ENCODE data around the gene N4BP3.

DNA sequence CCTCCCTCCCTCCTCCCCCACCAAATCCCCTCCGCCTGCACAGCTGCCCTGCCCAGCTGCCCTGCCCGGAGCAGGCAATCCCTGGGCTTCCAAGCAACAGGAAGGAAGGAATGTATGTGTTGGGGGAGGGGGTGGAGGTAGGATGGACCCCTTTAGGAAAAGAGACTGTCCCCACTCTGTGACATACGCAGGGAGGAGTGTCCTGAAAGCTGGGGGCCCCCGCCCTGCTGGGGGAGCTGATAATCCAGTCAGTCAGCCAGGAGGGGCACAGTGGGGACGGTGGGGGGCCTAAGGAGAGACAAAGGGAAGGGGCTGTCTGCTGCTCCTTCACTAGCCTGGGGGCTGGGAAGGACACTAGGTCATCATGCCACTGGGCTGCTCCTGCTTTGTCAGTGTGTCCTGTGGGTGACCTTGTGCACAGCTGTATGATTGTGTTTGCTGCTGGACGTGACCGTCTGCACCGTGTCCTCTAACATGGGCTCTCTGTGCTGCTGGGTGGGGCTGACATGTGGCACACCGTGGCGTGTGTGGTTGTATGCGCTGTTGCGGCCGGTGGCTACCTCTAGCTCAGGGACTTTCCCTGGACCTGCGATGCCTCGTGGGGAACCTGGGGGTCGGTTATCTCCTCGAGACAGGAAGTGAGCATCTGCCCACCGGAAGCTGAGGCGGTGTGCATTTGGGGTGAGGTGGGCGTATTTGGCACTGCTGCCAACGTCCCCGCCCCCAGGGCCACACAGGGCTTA is 3.0 kb downstream of the N4BP3 start:
- TF ChIP-seq RBM39 (IDR thresholded peaks at IDR 0.05; ENCODE audit: low read depth, low read length, poor library complexity, severe bottlenecking) = no peak
- no peak for TF ChIP-seq CTCF (CRISPR knock-in tag; IDR thresholded peaks at IDR 0.05)
- TF ChIP-seq CREB1 (IDR thresholded peaks at IDR 0.05) = no peak
- TF ChIP-seq CREB1 (CRISPR knock-in tag; IDR thresholded peaks at IDR 0.05) = no peak
- TF ChIP-seq TAF1 (CRISPR knock-in tag; IDR thresholded peaks at IDR 0.05) = no peak
- no peak for TF ChIP-seq SNAPC2 (CRISPR knock-in tag; IDR thresholded peaks at IDR 0.05)
- no peak; the same call in 1 of the 2 replicates for TF ChIP-seq HDAC1 (CRISPR knock-in tag; IDR thresholded peaks at IDR 0.05)
- no peak for TF ChIP-seq SIN3A (IDR thresholded peaks at IDR 0.05; ENCODE audit: borderline replicate concordance, low read depth, low read length)
- TF ChIP-seq ATF2 (CRISPR knock-in tag; IDR thresholded peaks at IDR 0.05) = no peak
- TF ChIP-seq ZNF703 (CRISPR knock-in tag; IDR thresholded peaks at IDR 0.05; ENCODE audit: borderline replicate concordance) = no peak
- TF ChIP-seq NFYB (CRISPR knock-in tag; IDR thresholded peaks at IDR 0.05) = no peak
- no peak for TF ChIP-seq HOXA7 (CRISPR knock-in tag; IDR thresholded peaks at IDR 0.05)
